ENCODE results near the gene MFAP3.

GRCh38 chr5:154103233-154103632 lies 64.5 kb downstream of the MFAP3 start:
- TF ChIP-seq CTCF (IDR thresholded peaks at IDR 0.05) = no peak
- TF ChIP-seq EP300 (IDR thresholded peaks at IDR 0.05) = no peak
